Measurements from ENCODE around the gene PANX2. TPM values are rescaled to one million over a fixed set of nuclear protein-coding genes. Genes with fewer than 3 reads are reported as not detected.

PANX2 gene
- total and polyA plus RNA-seq, 9 of the 15 experiments (the other 6 are each of a cell fraction or from before 2014, with no cell fraction given): 0.01 to 3.9 (median 0.67) TPM; not detected in 1

DNA sequence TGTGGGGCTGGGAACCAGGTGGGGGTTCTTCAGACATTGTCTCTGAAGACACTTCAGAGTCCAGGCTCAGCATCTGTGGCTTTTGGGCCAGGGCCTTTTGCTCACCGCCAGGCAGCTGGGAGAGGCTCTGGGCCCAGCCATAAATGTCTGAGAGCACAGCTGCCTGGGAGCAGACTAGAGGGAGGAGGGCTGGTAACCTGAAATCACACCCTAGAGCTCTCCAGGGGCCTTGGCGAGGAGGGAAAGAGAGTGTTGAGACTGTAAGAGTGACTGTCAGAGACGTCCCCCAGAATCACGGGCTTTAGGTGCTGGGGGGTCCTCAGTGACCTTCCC lies 19.3 kb downstream of the PANX2 start:
- peak overlapping the region; percentile 79; the same call in 2 of the 3 replicates for H3K27ac ChIP-seq (ENCODE audit: extremely low read depth, low read depth, low read length)
- peaks cover 20 to 81% of the 10 kb centered on the region in 2 experiments for H3K4me1 ChIP-seq (replicated peaks in 1 of 2; ENCODE audit: control insufficient read depth in 2 of 2, insufficient read depth in 2 of 2, low read length in 2 of 2)
- no peak overlapping the region for H2AFZ ChIP-seq (ENCODE audit: low read depth, low read length)
- TF ChIP-seq, protein P1, sequence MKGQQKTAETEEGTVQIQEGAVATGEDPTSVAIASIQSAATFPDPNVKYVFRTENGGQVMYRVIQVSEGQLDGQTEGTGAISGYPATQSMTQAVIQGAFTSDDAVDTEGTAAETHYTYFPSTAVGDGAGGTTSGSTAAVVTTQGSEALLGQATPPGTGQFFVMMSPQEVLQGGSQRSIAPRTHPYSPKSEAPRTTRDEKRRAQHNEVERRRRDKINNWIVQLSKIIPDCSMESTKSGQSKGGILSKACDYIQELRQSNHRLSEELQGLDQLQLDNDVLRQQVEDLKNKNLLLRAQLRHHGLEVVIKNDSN (CRISPR knock-in tag; IDR thresholded peaks at IDR 0.05): no peak
- TF ChIP-seq ZNF263 (CRISPR knock-in tag; IDR thresholded peaks at IDR 0.05; ENCODE audit: borderline replicate concordance): peak; percentile 83
- no TSS peak for BruUV-seq (replicated peaks)
- intact Hi-C loops (cut with micrococcal nuclease) (no loop called here), in situ Hi-C loops (cut with MboI) (no loop called here)
- peak overlapping the region; percentile 47; the same call in 1 of the 2 replicates for H3K4me3 ChIP-seq
- CTCF ChIA-PET (ENCODE audit: low intra/inter-chr PET ratio): interaction anchor here (1.2 kb wide), 1 partner anchor 40 kb away, joined by 3 read pairs; no protein-coding TSS in a partner anchor
- H3K9me3 ChIP-seq (replicated peaks; ENCODE audit: control insufficient read depth, insufficient read depth, low read depth, low read length): no peaks in the 10 kb centered on the region
- DNase-seq (ENCODE audit: extremely low read depth in 1 of 4, low spot score in 3 of 4) (no peak), ATAC-seq (peak; percentile 3), FAIRE-seq (no peak)
- POLR2A ChIA-PET: interaction anchor here (0.7 kb wide), 4 partner anchors 18 to 317 kb away, joined by 3 to 4 read pairs (median 3); no protein-coding TSS in a partner anchor
- H3K79me2 ChIP-seq (ENCODE audit: control insufficient read depth, insufficient read depth, low read length): peaks cover 65% of the 10 kb centered on the region
- peaks cover 7% of the 10 kb centered on the region for H3K9me1 ChIP-seq (ENCODE audit: control insufficient read depth, insufficient read depth, low read length)
- 40% methylated on average over 1 of the region's 4 CpGs for WGBS (ENCODE audit: insufficient coverage, low coverage, missing lambda C conversion rate)
- peak overlapping the region; percentile 44 to 93; a peak in 3 of 4 replicates for H3K9ac ChIP-seq (ENCODE audit: insufficient read depth in 1 of 2, low read depth in 2 of 2, low read length in 2 of 2)
- H3K36me3 ChIP-seq (ENCODE audit: control insufficient read depth, insufficient read depth, low read length): peaks cover 46% of the 10 kb centered on the region; the same call in 2 of the 3 replicates
- H3K27me3 ChIP-seq (ENCODE audit: control insufficient read depth in 2 of 2, insufficient read depth in 2 of 2, low read length in 2 of 2): no peaks in the 10 kb centered on the region
- H4K20me1 ChIP-seq (replicated peaks; ENCODE audit: control insufficient read depth, insufficient read depth, low read length): peaks cover 8% of the 10 kb centered on the region
- H3K4me2 ChIP-seq (ENCODE audit: insufficient read depth, low read length): peak overlapping the region; percentile 70
